Inflammatory macrophage treated with lipopolysaccharide for 4 hours (primary cell): ENCODE measurements around the gene ELL.

Source experiments
- DNase-seq: peaks from one replicate; pipeline ENCODE4 v3.0.0-alpha.2; 2020

Gene ELL

DNA sequence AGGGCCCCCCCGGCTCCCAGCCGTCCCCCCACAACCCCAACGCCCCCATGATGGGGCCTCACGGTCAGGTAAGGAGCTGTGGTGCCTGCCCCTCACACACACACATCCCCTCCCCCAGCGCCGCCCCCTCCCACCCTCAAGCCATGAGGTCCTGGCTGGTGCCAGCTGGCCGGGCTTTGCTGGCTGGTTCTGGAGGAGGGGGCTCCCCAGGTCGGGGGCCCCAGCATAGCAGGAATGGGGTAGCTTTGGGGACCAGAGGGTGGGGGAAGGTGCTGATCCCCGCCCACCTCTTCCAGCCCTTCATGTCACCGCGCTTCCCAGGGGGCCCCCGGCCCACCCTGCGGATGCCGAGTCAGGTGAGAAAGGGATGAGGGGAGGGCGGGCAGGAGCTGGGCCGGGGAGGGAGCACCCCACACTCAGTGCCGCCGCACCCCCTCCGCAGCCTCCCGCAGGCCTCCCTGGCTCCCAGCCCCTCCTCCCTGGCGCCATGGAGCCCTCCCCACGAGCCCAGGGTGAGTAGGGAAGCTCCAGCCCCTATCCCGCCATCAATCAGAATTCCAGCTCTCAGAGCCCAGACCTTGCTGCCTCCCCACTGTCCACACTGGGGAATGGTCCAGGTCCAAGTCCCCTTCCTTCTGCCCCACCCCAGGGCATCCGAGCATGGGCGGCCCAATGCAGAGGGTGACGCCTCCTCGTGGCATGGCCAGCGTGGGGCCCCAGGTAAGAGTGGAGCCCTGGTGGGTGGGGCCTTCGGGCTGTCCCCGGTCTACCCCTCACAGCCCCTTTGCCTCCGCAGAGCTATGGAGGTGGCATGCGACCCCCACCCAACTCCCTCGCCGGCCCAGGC is 90.3 kb downstream of the ELL start:
- DNase-seq = no peak

GRCh38 chr19:18430417-18431144 is 91.3 kb downstream of the ELL start:
- no peak for DNase-seq

DNA sequence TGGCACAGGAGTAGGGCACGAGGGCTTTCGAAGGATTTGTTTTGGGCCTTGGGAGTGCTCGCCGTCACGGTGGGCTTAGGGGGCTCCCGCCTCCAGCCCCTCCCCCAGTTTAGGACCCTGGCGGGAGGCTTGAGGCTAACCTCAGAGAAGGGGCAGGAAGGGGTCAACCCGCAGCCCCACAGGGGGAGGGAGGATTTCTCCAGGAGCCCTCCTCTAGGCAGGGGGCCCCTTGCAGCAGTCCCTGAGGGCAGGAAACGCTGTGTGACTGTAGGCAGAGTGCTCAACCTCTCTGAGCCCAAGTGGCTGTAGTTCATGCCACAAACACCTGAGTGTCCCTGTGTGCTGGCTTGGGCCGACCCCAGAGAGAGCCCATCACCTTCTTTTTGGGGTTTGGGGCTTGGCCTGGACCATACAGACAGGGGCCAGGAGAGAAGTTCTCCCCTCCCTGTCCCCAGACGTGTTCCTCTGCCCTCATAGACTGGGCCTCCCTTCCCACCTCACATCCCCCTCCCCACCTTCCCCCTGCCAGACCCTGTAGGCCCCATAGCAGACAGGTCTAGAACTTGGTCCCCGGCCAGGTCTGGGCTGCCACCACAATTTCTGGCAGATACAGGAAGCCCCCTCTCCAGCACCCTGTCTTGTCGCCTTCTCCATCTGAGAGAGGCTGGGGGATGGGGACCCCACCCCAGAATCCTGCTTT is 92.0 kb downstream of the ELL start:
- DNase-seq = no peak

DNA sequence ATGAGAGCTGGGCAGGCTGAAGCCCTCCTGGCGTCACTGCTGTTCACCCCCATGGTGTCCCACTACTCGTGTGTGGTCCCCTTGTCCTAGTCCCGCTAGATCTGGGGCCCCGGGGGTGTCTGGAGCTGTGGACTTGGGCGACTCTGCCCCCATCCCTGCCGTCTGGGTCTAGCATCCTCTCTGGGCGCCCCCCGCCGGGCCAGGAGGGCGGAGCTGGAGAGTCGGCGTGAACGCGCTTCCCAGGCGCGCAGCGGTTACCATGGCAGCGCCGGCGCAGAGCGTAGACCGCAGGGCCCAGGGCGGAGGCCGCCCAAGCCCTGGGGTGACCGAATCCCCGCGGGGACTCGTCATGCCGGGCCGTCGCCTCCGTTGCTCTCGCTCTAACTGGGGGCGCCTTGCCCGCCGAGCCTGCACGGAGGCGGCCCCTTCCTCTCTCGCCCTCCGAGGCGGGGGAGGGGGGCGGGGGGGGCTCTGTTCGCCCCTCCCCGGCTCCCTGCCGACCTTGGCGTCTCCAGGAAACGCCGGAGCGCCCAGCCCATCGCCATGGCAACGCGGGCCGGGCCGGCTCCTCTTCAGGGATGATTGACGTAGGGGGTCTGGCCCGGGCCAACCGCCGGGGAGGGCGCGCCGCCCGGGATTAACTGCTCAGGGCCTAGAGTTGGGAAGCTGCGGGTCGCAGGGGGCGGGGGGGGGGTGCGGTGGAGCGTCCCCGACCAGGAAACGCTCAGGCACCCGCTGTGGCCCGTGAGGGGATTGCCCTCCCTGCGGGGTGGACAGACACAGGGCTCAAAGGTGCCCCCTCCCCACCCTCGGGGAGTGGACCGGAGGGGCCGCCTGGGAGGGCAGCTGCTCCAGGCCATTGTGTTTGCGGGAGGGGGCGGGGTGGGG is 92.8 kb downstream of the ELL start:
- DNase-seq = peak; percentile 72

DNA sequence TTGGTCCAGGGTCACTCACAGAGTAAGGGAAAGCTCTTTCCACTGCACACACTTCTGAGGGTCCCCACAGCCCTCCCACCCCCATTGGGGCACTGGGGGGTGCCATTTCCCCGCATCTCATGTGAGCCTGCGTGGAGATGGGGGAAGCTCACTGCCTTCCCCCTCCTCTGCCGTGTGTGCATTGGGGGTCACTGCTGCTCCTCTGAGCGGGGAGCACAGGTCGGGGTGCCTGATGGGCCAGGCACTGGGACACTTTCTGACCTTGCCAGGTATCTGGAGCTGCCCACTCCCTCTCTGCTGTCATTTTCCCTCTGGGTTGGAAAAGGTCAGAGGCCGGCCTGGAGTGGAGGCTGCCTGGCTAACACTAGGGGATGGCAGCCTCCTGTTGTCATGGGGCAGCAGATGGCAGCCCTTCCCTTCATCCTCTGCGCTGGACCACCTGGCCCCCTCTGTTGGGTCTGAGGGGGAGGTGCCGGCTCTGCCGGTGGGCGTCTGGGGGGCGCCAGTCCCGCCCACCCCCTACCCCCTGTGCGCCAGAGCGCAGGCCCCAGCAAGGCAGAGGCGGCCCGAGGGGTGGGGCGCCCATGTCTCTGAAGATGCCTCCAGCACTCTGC is 93.6 kb downstream of the ELL start:
- DNase-seq = no peak

DNA sequence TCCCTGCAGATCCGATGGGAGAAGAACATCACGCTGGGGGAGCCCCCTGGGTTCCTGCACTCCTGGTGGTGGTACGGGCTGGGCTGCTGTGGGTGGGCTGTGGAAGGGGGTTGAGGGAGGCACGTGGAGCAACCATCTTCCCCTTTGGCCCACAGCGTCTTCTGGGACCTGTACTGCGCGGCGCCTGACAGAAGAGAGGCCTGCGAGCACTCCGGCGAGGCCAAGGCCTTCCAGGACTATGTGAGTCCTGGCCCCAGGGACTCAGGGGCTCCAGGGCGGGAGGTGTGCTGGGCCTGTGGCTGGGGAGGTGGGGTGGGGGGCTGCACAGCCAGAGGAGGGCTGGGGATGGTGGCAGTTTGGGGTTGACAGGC is 94.1 kb downstream of the ELL start:
- DNase-seq = no peak

- DNase-seq = no peak
Observed at GRCh38 chr19:18427080-18427742, 94.7 kb downstream of the ELL start.

GRCh38 chr19:18426416-18426767 is 95.5 kb downstream of the ELL start:
- DNase-seq = no peak

DNA sequence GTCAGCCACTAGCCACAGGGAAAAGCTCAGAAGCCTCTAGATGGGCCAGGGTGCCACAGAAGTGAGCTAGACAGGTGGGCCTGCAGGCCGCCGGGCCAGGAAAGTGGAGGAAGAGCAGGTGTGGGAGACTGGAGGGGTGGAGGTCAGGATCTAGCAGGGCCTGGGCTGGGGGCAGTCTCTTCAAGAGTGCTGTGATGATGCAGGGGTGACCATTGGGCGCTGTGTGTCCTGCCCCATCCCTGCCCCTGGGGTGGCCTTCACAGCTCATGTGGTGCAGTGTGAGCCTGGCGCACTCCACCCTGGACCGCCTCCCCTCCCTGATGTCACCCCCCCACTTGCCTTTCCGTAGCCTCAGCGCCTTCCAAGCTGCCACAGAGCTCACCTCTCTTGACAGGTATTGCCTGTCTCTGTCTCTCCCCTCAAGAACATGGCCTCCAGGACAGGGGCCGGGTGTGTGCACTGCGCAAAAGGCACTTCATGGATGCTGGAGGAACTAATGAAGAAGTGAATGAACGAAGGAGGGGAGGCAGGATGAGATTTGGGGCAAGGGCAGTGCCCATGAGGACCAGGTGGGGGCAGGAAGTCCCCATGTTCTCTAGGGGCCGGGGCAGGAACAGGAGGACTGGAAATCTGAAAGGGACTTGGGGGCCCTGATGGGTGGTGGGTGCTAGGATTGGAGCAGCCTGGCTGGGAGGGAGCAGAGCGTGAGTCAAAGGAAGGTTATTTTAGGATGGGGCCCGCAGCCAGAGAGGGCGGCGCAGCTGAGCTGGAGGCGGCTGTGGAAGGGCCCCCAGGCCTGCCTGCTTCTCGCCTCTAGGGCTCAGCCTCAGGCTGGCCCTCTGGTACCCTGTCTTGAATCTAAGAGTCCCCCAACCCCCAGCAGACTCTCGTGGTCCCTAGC is 96.1 kb downstream of the ELL start:
- no peak for DNase-seq

- no peak for DNase-seq
Observed at GRCh38 chr19:18424890-18425514, 96.9 kb downstream of the ELL start.

- no peak for DNase-seq
Observed at GRCh38 chr19:18424122-18424889, 97.6 kb downstream of the ELL start.

DNA sequence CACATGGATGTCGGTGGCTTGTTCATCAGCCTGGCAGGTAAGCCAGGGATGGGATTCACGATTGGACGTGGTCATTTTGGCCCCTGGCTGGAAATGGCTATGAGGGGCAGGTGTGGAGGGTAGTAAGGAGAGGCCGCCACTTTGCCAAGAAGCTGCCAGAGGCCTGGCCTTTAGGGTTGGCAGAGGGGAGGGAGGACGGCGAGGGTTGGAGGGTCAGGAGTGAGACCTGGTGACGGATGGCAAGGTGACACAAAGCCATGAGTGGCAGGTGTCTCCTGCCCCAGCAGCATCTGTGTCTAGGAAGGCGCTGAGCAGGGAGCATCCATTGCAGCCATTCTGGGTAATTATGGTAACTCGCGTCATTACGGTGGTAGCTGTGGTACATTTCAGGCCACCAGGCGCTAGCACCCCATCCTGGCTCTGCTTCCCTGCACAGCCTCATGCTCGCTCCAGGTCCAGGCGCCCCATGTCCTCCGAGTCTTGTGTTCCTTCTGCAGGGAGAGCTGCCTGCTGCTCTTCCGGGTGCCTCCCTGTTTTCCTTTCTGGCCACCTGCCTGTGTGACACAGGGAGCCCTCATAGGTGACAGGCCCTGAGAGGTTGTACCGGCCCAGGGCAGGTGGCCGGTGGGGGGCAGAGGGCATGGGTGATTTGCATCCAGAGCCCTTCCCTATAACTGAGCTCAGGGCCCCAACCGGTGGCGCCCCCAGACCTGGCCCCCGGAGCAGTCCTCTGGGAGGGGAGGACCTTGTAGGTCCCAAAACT is 98.4 kb downstream of the ELL start:
- DNase-seq = no peak

- DNase-seq = no peak
Observed at GRCh38 chr19:18422530-18423191, 99.2 kb downstream of the ELL start.

DNA sequence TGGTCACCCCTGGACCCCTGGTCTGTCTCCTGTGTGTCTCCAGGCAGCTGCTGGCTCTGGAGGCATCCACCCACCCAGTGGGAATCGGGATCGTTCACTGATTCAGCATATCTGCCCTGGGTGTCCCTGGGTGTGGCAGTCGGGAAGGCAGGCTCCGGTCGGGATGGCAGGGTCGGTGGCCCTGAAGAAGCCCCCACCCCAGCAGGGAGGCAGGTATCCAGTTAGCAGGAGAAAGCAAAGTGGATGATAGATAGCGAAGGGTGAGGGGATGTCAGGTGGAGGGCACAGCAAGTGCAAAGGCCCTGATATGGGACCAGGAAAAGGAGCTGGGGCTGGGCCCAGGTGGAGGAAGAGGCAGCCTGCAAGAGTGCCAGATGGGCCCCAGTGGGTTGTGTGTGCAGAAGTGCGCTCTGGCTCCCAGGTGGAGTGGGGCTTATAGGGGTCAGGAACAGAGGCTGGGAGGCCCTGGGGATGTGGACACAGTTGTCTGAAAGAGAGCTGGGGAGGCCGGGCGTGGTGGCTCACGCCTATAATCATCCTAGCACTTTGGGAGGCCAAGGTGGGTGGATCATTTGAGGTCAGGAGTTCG is 100.4 kb downstream of the ELL start:
- no peak for DNase-seq

DNA sequence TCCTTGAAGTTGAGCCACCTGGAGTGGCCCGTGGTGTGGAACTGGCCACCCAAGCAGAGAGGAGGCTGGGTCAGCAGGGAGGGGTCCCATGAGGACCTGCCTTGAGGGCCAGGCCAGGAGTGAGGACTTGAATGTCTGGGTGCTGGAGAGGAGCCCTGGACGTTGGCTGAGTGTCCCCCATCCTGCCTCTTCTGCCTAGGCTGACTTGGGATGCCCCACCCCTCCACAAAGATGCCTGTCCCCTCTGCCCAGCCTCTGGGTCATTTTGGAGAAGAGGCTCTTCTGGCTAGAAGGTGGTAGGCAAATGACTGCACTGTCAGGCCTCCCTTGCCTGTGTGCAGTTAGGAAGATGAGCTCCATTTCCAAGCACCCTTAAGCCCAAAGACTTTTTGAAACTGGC is 100.9 kb downstream of the ELL start:
- DNase-seq = no peak

DNA sequence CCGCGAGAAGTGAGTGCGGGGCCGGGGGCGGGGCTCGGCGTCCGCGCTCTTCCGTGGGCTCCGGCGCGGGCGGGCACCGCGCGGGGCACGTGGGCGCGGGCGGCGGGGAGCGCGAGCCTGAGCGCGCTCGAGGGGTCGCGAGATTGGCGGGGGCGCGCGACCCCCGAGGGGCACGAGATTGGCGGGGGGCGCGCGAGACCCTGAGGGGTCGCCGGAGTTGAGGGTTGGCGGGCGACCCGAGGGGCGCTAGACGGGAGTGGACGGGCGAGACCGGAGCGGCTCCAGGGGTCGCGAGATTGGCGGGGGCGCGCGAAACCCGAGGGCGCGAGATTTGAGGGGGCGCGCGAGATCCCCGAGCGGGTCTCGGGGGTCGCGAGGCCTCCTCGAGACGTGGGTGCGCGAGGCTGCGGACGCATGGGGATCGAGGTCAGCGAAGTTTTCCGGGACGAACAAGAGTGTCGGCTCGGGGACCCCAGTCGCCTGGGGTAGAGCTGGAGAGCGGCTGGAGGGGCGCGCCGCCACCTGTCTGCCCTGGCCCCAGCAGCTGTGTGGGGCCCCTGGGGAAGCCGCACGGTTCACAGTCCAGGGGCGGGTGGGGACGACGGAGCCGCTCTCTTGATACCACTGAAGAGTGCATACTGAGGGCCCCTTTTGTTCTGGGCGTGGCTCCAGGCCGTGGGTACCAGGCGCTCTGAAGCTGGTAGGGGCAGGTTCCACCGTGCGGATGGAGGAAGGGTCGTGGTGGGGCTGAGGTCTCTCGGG is 102.0 kb downstream of the ELL start:
- no peak for DNase-seq

GRCh38 chr19:18419195-18419698 is 102.6 kb downstream of the ELL start, which contains the start of gene SSBP4:
Gene SSBP4, plus strand, starts transcription at chr19:18419398. Its CDS starts 251 bp downstream, at chr19:18419649.
- peak; percentile 67 for DNase-seq
